NCI-H510A (cell line): Measurements from ENCODE around the gene ZSWIM4.

ENCODE experiments used
- DNase-seq: peaks from one replicate; lab custom pipeline; 2025; lab: John Stamatoyannopoulos, UW

ZSWIM4 gene

GRCh38 chr19:13875824-13876223 lies 80.6 kb downstream of the ZSWIM4 start:
- no peak for DNase-seq

- no peak for DNase-seq
Measured at GRCh38 chr19:13876834-13877233, 81.6 kb downstream of the ZSWIM4 start, which contains the start of gene NANOS3. Gene NANOS3, plus strand, starts transcription at chr19:13877134. Its CDS starts 115 bp downstream, at chr19:13877249.

DNA sequence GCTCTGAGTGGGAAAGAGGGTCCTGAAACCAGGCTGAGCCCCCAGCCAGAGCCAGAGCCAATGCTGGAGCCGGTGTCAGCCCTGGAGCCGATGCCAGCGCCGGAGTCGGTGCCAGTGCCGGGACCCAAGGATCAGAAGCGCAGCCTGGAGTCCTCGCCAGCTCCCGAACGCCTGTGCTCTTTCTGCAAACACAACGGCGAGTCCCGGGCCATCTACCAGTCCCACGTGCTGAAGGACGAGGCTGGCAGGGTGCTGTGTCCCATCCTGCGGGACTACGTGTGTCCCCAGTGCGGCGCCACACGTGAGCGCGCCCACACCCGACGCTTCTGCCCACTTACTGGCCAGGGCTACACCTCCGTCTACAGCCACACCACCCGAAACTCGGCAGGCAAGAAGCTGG lies 82.1 kb downstream of the ZSWIM4 start:
- no peak for DNase-seq

DNA sequence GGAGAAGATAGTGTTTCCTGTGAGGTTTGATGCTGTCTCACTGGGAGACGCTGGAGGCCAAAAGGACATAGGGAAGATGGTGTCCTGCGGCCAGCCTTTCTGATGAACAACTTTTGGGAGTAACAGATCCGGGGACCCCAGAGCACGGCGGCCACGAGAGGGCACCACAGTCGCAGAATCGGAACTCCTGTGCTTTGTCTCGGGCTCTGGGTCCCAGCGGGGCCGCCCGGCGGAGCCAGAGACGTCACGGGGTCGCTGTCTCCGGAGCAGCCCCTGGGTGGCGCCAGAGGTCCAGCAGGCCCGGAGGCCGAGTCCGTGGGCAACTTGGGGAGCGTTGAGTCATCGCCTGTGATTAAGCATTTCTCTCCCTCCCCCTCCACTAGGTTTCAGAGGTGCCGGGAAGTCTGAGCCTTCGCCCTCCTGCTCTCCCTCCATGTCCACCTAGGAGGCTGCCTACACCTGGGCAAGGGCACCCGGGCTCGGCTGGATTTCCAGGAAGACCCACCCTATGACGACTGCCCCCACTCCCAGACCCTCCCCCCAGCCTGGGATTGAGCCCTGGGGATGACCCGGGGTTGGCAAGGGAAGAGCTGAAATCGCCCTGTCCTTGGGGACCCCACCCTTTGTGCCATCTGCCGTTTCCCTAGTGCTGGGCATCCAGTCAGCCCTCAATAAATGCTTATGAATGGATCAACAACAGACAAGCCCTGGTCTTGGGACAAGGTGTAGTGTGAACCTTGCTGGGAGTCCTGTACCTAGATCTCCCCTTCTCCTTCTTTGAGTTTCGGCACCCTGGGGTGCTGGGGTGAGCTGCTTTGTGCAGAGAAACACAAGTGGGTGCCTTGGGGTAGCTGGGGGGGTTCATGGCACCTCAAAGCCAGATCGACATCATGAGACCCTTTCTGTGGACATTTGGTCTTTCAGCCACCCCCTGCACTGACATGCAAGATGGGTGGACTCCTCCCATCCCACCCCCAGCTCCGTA lies 85.1 kb downstream of the ZSWIM4 start:
- peak; percentile 78 for DNase-seq

GRCh38 chr19:13881251-13881691 lies 86.0 kb downstream of the ZSWIM4 start:
- no peak for DNase-seq
